GM12878 (cell line): ENCODE measurements around the gene SERPING1. TPM values are rescaled to one million over a fixed set of nuclear protein-coding genes. Genes with fewer than 3 reads are reported as not detected.

ENCODE experiments used
- ATAC-seq: fragments of 200-7000 bp; cut with Tn5 transposase; 3 replicates; pipeline ENCODE4 v1.9.1; 2020; ENCODE audit warnings: mild to moderate bottlenecking, moderate library complexity
- BruUV-seq: library from RNA; stranded (reverse); fragments of 400-500 nt; replicated peaks from 2 replicates; lab custom pipeline; 2021; lab: Mats Ljungman, UMichigan
- CTCF ChIA-PET: fragments of 300-600 bp; sonication (Branson Sonifier 250); formaldehyde crosslinking; extraction: SDS; loops from one replicate; lab custom pipeline; 2021; ENCODE audit warnings: inconsistent platforms; lab: Yijun Ruan, JAX
- POLR2A ChIA-PET: fragments of 350-600 bp; formaldehyde crosslinking; extraction: SDS; loops from one replicate; lab custom pipeline; 2021; ENCODE audit warnings: inconsistent platforms; lab: Charles Lee
- RAD21 ChIA-PET: fragments of 300-600 bp; sonication (Branson Sonifier 250); formaldehyde crosslinking; loops from one replicate; lab custom pipeline; 2023; ENCODE audit warnings: antibody characterized with exemption; ENCODE audit not compliant: unreplicated experiment; lab: Charles Lee
- SMC1A ChIA-PET: fragments of 300-600 bp; sonication (Branson Sonifier 250); formaldehyde crosslinking; loops from one replicate; lab custom pipeline; 2023; ENCODE audit not compliant: unreplicated experiment, uncharacterized antibody; lab: Charles Lee
- DNase-seq: peaks from one replicate; pipeline ENCODE4 v3.0.0-alpha.2; 2011; ENCODE audit warnings: low read depth, low spot score
- FAIRE-seq: peaks from 3 replicates; lab custom pipeline; 2011; peaks lifted over from hg19 to GRCh38; lab: Jason Lieb, UNC
- H2AFZ ChIP-seq: 2 replicates; pipeline ENCODE4 v1.6.0; 2011; ENCODE audit warnings: low read depth, low read length, control low read depth; ENCODE audit not compliant: control insufficient read depth
- H3K27ac ChIP-seq: 2 replicates; pipeline ENCODE4 v1.5.1; 2011; ENCODE audit warnings: control low read depth; ENCODE audit not compliant: control insufficient read depth, insufficient read depth
- H3K27me3 ChIP-seq, 2 experiments: replicated peaks in 1 of 2; 2 replicates each; pipeline versions ENCODE4 v1.6.0 to v1.6.1; 2011; ENCODE audit warnings: low read length in 1 of 2; ENCODE audit not compliant: control insufficient read depth in 2 of 2, insufficient read depth in 2 of 2
- H3K36me3 ChIP-seq, 2 experiments: 2 replicates each; pipeline ENCODE4 v1.5.1; 2011; ENCODE audit warnings: low read length in 1 of 2; ENCODE audit not compliant: control insufficient read depth in 2 of 2, insufficient read depth in 2 of 2
- H3K4me1 ChIP-seq: 2 replicates; pipeline ENCODE4 v1.6.1; 2011; ENCODE audit warnings: mild to moderate bottlenecking, low read length, moderate library complexity, mixed read lengths; ENCODE audit not compliant: control insufficient read depth, insufficient read depth
- H3K4me2 ChIP-seq: 2 replicates; pipeline ENCODE4 v1.6.0; 2011; ENCODE audit warnings: control low read depth; ENCODE audit not compliant: control insufficient read depth, insufficient read depth
- H3K4me3 ChIP-seq: fragments of 200-600 bp; sonication (generic); 2 replicates; pipeline ENCODE4 v1.5.1; 2016
- H3K79me2 ChIP-seq: 2 replicates; pipeline ENCODE4 v1.6.0; 2011; ENCODE audit warnings: low read length; ENCODE audit not compliant: control insufficient read depth, insufficient read depth
- H3K9ac ChIP-seq: 2 replicates; pipeline ENCODE4 v1.8.0; 2011; ENCODE audit warnings: low read length, control low read depth, mixed read lengths; ENCODE audit not compliant: control insufficient read depth, insufficient read depth
- H3K9me3 ChIP-seq: replicated peaks from 3 replicates; pipeline ENCODE4 v1.5.1; 2011; ENCODE audit warnings: mild to moderate bottlenecking, low read length; ENCODE audit not compliant: control insufficient read depth, insufficient read depth
- H4K20me1 ChIP-seq: 2 replicates; pipeline ENCODE4 v1.6.0; 2011; ENCODE audit not compliant: control insufficient read depth, insufficient read depth
- BCLAF1 ChIP-seq: fragments of 450-650 bp; IDR thresholded peaks from 2 replicates; pipeline ENCODE4 v1.6.1; 2017; ENCODE audit warnings: antibody characterized with exemption, mild to moderate bottlenecking, moderate library complexity
- BHLHE40 ChIP-seq, 2 experiments: fragments of 450-650 bp in 1 of 2; IDR thresholded peaks; 2 replicates each; pipeline ENCODE4 v1.6.1; 2011 to 2017; ENCODE audit warnings: low read depth in 2 of 2, borderline replicate concordance in 1 of 2, improper control_type of control experiment in 1 of 2, low read length in 1 of 2, mild to moderate bottlenecking in 1 of 2
- CBX3 ChIP-seq: fragments of 200-600 bp; sonication (generic); IDR thresholded peaks from 2 replicates; pipeline ENCODE4 v1.6.1; 2016; ENCODE audit warnings: low read depth, borderline replicate concordance
- CREB1 ChIP-seq: IDR thresholded peaks from 2 replicates; pipeline ENCODE4 v1.6.1; 2012; ENCODE audit warnings: low read depth, mild to moderate bottlenecking, inconsistent platforms
- CREM ChIP-seq: IDR thresholded peaks from 2 replicates; pipeline ENCODE4 v1.6.1; 2014; ENCODE audit warnings: antibody characterized with exemption, low read depth
- EGR1 ChIP-seq, 2 experiments: IDR thresholded peaks; 1 replicate in 1 of 2; 2 replicates in 1 of 2; pipeline ENCODE4 v1.6.1; 2011 to 2012; ENCODE audit warnings: low read depth in 2 of 2, low read length in 2 of 2, borderline replicate concordance in 1 of 2, mild to moderate bottlenecking in 1 of 2, moderate library complexity in 1 of 2
- FOXK2 ChIP-seq: fragments of 450-650 bp; IDR thresholded peaks from 2 replicates; pipeline ENCODE4 v1.6.1; 2017; ENCODE audit warnings: mild to moderate bottlenecking, moderate library complexity
- GATAD2B ChIP-seq: fragments of 450-650 bp; conservative IDR thresholded peaks from 2 replicates; pipeline ENCODE4 v1.6.1; 2017; ENCODE audit warnings: low read depth, mild to moderate bottlenecking, moderate library complexity
- HDGF ChIP-seq: fragments of 450-650 bp; IDR thresholded peaks from 2 replicates; pipeline ENCODE4 v1.6.1; 2016; ENCODE audit warnings: antibody characterized with exemption
- IKZF1 ChIP-seq: fragments of 450-650 bp; conservative IDR thresholded peaks from 2 replicates; pipeline ENCODE4 v1.6.1; 2017; ENCODE audit warnings: antibody characterized with exemption, mild to moderate bottlenecking
- JUND ChIP-seq: IDR thresholded peaks from 2 replicates; pipeline ENCODE4 v1.6.1; 2012; ENCODE audit warnings: low read depth, mild to moderate bottlenecking, low read length, improper control_type of control experiment, moderate library complexity
- NFXL1 ChIP-seq: fragments of 450-650 bp; IDR thresholded peaks from 2 replicates; pipeline ENCODE4 v1.6.1; 2017; ENCODE audit warnings: antibody characterized with exemption, mild to moderate bottlenecking, borderline replicate concordance
- RBBP5 ChIP-seq: fragments of 200-600 bp; sonication (generic); conservative IDR thresholded peaks from 2 replicates; pipeline ENCODE4 v1.6.1; 2016
- RUNX3 ChIP-seq: IDR thresholded peaks from 2 replicates; pipeline ENCODE4 v1.6.1; 2012; ENCODE audit warnings: low read length, inconsistent platforms
- SIX5 ChIP-seq: IDR thresholded peaks from 2 replicates; pipeline ENCODE4 v1.6.1; 2011; ENCODE audit warnings: mild to moderate bottlenecking, low read depth, low read length, moderate library complexity; ENCODE audit not compliant: severe bottlenecking
- ZNF384 ChIP-seq: IDR thresholded peaks from 2 replicates; pipeline ENCODE4 v1.6.1; 2012; ENCODE audit warnings: low read depth, mild to moderate bottlenecking, low read length, improper control_type of control experiment, borderline replicate concordance
- WGBS: methylation state at CpG from one replicate; pipeline ENCODE4 v1.1.6; 2016; ENCODE audit warnings: low lambda C conversion rate; ENCODE audit not compliant: insufficient replicate concordance, insufficient coverage; ENCODE audit errors: missing lambda C conversion rate; 5-methylcytosine and 5-hydroxymethylcytosine counted together
- in situ Hi-C: fragments of 300-500 bp; cut with MboI; formaldehyde crosslinking; loops from 9 replicates; pipeline ENCODE4 v1.14.3; 2018; ENCODE audit warnings: mixed read lengths
- intact Hi-C: fragments of 100-400 bp; cut with micrococcal nuclease; formaldehyde crosslinking; loops from one replicate; pipeline ENCODE4 v1.14.2; 2022; ENCODE audit not compliant: unreplicated experiment
- polyA plus RNA-seq, 11 experiments: library from polyadenylated mRNA; depleted of rRNA in 4 of 11; unstranded in 6 of 11; stranded (reverse) in 5 of 11; fragments of >200 nt; fragmentation: Nextera tagmentation in 4 of 11; fragmentation: Illumina TruSeq in 1 of 11; extraction: Ambion mirVana in 4 of 11; extraction: Trizol in 1 of 11; gene quantifications; 1 replicate in 1 of 11; 2 replicates in 10 of 11; pipeline versions ENCODE4 v1.2.1 to v1.2.3, GENCODE V29; 2011 to 2016; ENCODE audit warnings: inconsistent platforms in 2 of 11, missing spikeins in 2 of 11, low read depth in 1 of 11
- total RNA-seq, 4 experiments: library from RNA; depleted of rRNA in 3 of 4; stranded (reverse); fragments of >200 nt in 3 of 4; fragmentation: Illumina TruSeq in 1 of 4; extraction: Trizol in 1 of 4; gene quantifications; 2 replicates each; pipeline versions ENCODE4 v1.2.1 to v1.2.3, GENCODE V29; 2013 to 2021

Gene SERPING1
- total and polyA plus RNA-seq, 10 of the 15 experiments (the other 5 are each of a cell fraction or from before 2014, with no cell fraction given): 0.24 to 1.4 TPM; not detected in 8

- peak; percentile 90 for TF ChIP-seq FOXK2
- TF ChIP-seq BCLAF1: peak; percentile 79
Measured at GRCh38 chr11:57648801-57649735, 51.6 kb downstream of the SERPING1 start (continued).

GRCh38 chr11:57649826-57650738 lies 52.6 kb downstream of the SERPING1 start, which contains the start of gene YPEL4:
YPEL4 (minus strand) TSS chr11:57649912; CDS start chr11:57647107, 2,805 bp downstream.
- H3K9me3 ChIP-seq: no peaks in the 10 kb centered on the region
- ChIA-PET RAD21 (interaction anchor here (0.7 to 1.2 kb wide), 2 partner anchors 65 to 633 kb away, joined by 3 to 4 read pairs; no protein-coding TSS in a partner anchor), POLR2A (interaction anchor here (0.7 kb wide), 1 partner anchor 12 kb away, joined by 3 read pairs; no protein-coding TSS in a partner anchor), SMC1A (no interaction called here), CTCF (interaction anchor here (1.7 to 13.9 kb wide), 2 partner anchors 79 to 156 kb away, joined by 4 to 319 read pairs; partner anchors contain the start of gene UBE2L6)
- in situ Hi-C loops: no loop called here
- WGBS: 51% methylated on average over 8 of the region's 15 CpGs
- no peaks in the 10 kb centered on the region for H3K79me2 ChIP-seq
- DNase-seq (no peak), ATAC-seq (peak; percentile 37), FAIRE-seq (no peak)
- H3K4me3 ChIP-seq: peak within 1 kb of the TSS; percentile 60; the same call in 1 of the 2 replicates
- H3K36me3 ChIP-seq: no peaks in the 10 kb centered on the region
- H3K27me3 ChIP-seq: peaks cover 12 to 17% of the 10 kb centered on the region in 2 experiments
- H3K4me2 ChIP-seq: peak within 1 kb of the TSS; percentile 75
- no peak within 1 kb of the TSS for H2AFZ ChIP-seq
- intact Hi-C loops: no loop called here
- TF ChIP-seq CBX3 (no peak), HDGF (peak; percentile 87), NFXL1 (no peak), ZNF384 (no peak), BHLHE40 (IDR thresholded peaks at IDR 0.05; ENCODE audit: borderline replicate concordance in 1 of 2, low read depth in 2 of 2, low read length in 1 of 2) (no peak), IKZF1 (no peak), RUNX3 (no peak), RBBP5 (no peak), JUND (no peak), CREB1 (peak; percentile 84), EGR1 (IDR thresholded peaks at IDR 0.05; ENCODE audit: borderline replicate concordance in 1 of 2, low read depth in 2 of 2, low read length in 2 of 2) (no peak), CREM (peak; percentile 75; the same call in 1 of the 2 replicates), GATAD2B (no peak), SIX5 (no peak)
- peaks cover 12% of the 10 kb centered on the region for H3K4me1 ChIP-seq
- no peaks in the 10 kb centered on the region for H4K20me1 ChIP-seq
- BruUV-seq: no TSS peak
- H3K9ac ChIP-seq: no peak within 1 kb of the TSS
- no peak within 1 kb of the TSS for H3K27ac ChIP-seq
